DND-41 (cell line): ENCODE results near the gene PARN.

Experiments
- ATAC-seq: fragments of 200-7000 bp; cut with Tn5 transposase; 3 replicates; pipeline ENCODE4 v1.9.1; 2021; ENCODE audit warnings: low read depth; ENCODE audit not compliant: insufficient read depth
- DNase-seq: peaks from one replicate; pipeline ENCODE4 v3.0.0-alpha.2; 2020
- H2AFZ ChIP-seq: 2 replicates; pipeline ENCODE4 v1.6.0; 2012; ENCODE audit warnings: low read depth, low read length
- H3K27ac ChIP-seq: 2 replicates; pipeline ENCODE4 v1.5.1; 2012; ENCODE audit warnings: low read length, inconsistent platforms
- H3K27me3 ChIP-seq: fragments of 200-600 bp; sonication (generic); 2 replicates; pipeline ENCODE4 v1.6.0; 2012; ENCODE audit warnings: low read length, mild to moderate bottlenecking, inconsistent platforms; ENCODE audit not compliant: insufficient read depth, poor library complexity
- H3K36me3 ChIP-seq: 2 replicates; pipeline ENCODE4 v1.5.1; 2012; ENCODE audit warnings: low read length, inconsistent platforms; ENCODE audit not compliant: insufficient read depth
- H3K4me1 ChIP-seq: 2 replicates; pipeline ENCODE4 v1.5.1; 2012; ENCODE audit warnings: mild to moderate bottlenecking, low read length; ENCODE audit not compliant: insufficient read depth
- H3K4me2 ChIP-seq: 2 replicates; pipeline ENCODE4 v1.6.0; 2012; ENCODE audit warnings: mild to moderate bottlenecking, moderate library complexity, low read length, inconsistent platforms; ENCODE audit not compliant: insufficient read depth
- H3K4me3 ChIP-seq, 2 experiments: fragments of 200-600 bp in 1 of 2; shearing (Covaris generic) in 1 of 2; 2 replicates each; pipeline ENCODE4 v1.5.1; 2012 to 2016; ENCODE audit warnings: inconsistent platforms in 2 of 2, low read length in 2 of 2, mild to moderate bottlenecking in 2 of 2, low read depth in 1 of 2, moderate library complexity in 1 of 2
- H3K79me2 ChIP-seq: 2 replicates; pipeline ENCODE4 v1.6.0; 2012; ENCODE audit warnings: low read length, inconsistent platforms; ENCODE audit not compliant: insufficient read depth
- H3K9ac ChIP-seq: 2 replicates; pipeline ENCODE4 v1.6.0; 2012; ENCODE audit warnings: low read depth, mild to moderate bottlenecking, inconsistent platforms, low read length, moderate library complexity
- H3K9me3 ChIP-seq: 2 replicates; pipeline ENCODE4 v1.5.1; 2012; ENCODE audit warnings: low read length, moderate library complexity, mild to moderate bottlenecking, inconsistent platforms; ENCODE audit not compliant: insufficient read depth, severe bottlenecking
- H4K20me1 ChIP-seq: 2 replicates; pipeline ENCODE4 v1.6.0; 2012; ENCODE audit warnings: low read length; ENCODE audit not compliant: insufficient read depth
- EZH2 ChIP-seq: IDR thresholded peaks from 3 replicates; pipeline ENCODE4 v1.6.1; 2012; ENCODE audit warnings: borderline replicate concordance, low read depth, mild to moderate bottlenecking, moderate library complexity, low read length, inconsistent platforms; ENCODE audit not compliant: severe bottlenecking
- TF ChIP-seq, protein P1 (sequence below): IDR thresholded peaks from 2 replicates; pipeline ENCODE4 v1.5.1; 2012; ENCODE audit warnings: borderline replicate concordance, low read length, moderate library complexity, mild to moderate bottlenecking; ENCODE audit not compliant: poor library complexity, severe bottlenecking; ENCODE audit errors: extremely low read depth

The PARN gene

DNA sequence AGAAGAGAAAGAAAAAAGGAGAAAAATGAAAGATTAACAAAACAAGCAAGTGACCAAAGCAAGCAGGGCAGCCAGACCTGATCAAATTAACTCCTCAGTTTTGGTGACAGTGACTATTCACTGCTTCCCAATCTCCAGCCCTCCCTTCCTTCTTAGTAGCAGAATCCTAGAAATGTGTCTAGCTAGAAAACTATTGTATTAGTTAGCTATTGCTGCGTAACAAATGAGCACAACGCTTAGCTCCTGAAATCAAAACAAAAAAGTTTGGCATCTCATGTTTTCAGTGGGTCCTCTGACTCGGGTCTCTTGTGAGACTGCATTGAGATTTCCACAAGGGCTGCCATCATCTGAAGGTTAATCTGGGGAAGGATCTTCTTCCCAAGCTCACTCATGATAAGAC, 213.9 kb downstream of the PARN start:
- H3K27ac ChIP-seq: no peak overlapping the region
- ATAC-seq: no peak

DNA sequence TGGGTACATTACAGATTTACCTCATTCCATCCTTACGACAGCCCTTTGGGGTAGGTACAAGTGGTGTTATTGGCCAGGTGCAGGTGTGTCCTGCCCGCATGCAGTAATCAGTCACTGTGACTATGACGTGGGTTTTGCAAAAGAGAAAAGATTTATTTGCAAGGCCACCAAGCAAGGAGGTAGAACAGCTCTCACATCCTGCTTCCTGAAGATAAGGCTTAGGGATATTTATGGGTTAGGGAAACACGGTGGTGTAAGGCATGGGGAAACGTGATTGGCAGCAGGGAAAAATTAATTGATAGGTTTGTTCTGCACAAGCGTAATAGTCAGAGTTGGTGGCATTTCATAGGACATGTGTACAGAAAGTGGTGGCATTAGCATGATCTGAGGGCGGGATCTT, 214.8 kb downstream of the PARN start:
- DNase-seq (no peak), ATAC-seq (no peak)
- no peaks in the 10 kb centered on the region for H3K36me3 ChIP-seq
- no peaks in the 10 kb centered on the region for H3K4me1 ChIP-seq
- H2AFZ ChIP-seq: no peak overlapping the region
- no peak overlapping the region for H3K9ac ChIP-seq
- H4K20me1 ChIP-seq: no peaks in the 10 kb centered on the region
- H3K9me3 ChIP-seq: no peaks in the 10 kb centered on the region
- no peak for TF ChIP-seq EZH2
- TF ChIP-seq, protein P1, sequence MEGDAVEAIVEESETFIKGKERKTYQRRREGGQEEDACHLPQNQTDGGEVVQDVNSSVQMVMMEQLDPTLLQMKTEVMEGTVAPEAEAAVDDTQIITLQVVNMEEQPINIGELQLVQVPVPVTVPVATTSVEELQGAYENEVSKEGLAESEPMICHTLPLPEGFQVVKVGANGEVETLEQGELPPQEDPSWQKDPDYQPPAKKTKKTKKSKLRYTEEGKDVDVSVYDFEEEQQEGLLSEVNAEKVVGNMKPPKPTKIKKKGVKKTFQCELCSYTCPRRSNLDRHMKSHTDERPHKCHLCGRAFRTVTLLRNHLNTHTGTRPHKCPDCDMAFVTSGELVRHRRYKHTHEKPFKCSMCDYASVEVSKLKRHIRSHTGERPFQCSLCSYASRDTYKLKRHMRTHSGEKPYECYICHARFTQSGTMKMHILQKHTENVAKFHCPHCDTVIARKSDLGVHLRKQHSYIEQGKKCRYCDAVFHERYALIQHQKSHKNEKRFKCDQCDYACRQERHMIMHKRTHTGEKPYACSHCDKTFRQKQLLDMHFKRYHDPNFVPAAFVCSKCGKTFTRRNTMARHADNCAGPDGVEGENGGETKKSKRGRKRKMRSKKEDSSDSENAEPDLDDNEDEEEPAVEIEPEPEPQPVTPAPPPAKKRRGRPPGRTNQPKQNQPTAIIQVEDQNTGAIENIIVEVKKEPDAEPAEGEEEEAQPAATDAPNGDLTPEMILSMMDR: no peak
- H3K27me3 ChIP-seq: no peaks in the 10 kb centered on the region
- H3K4me3 ChIP-seq: no peak overlapping the region
- H3K4me2 ChIP-seq: no peak overlapping the region
- no peak overlapping the region for H3K27ac ChIP-seq
- H3K79me2 ChIP-seq: no peaks in the 10 kb centered on the region

More for the DNA sequence above, 213.9 kb downstream of the PARN start:
- Histone ChIP-seq H3K4me3 (no peak overlapping the region), H3K79me2 (no peaks in the 10 kb centered on the region), H3K36me3 (no peaks in the 10 kb centered on the region), H4K20me1 (no peaks in the 10 kb centered on the region), H3K27me3 (no peaks in the 10 kb centered on the region), H2AFZ (no peak overlapping the region), H3K9me3 (no peaks in the 10 kb centered on the region), H3K4me2 (no peak overlapping the region), H3K9ac (no peak overlapping the region), H3K4me1 (no peaks in the 10 kb centered on the region)
- no peak for TF ChIP-seq EZH2
- TF ChIP-seq, protein P1: no peak
- DNase-seq: no peak

DNA sequence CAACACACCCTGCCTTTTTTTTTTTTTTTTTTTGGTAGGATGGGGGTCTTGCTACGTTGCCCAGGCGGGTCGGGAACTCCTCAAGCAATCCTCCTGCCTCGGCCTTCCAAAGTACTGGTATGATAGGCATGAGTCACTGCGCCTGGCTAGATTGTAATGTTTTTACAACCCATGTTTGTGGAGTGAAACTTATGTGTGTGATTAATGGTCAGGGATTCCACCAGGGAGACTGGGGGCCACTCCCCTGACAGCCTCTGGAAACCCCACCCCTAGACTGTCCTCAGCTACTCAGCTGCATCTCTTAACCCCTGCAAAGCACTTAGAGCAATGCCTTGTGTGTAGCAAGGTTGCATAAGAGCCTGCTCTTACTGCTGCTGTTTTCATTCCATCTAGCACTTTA, 220.5 kb downstream of the PARN start:
- Histone ChIP-seq H3K27ac (no peak overlapping the region), H3K4me2 (no peak overlapping the region), H3K27me3 (no peaks in the 10 kb centered on the region), H2AFZ (no peak overlapping the region), H4K20me1 (no peaks in the 10 kb centered on the region), H3K9me3 (no peaks in the 10 kb centered on the region), H3K9ac (no peak overlapping the region), H3K36me3 (no peaks in the 10 kb centered on the region), H3K4me1 (no peaks in the 10 kb centered on the region), H3K79me2 (no peaks in the 10 kb centered on the region), H3K4me3 (no peak overlapping the region)
- TF ChIP-seq, protein P1: no peak
- no peak for TF ChIP-seq EZH2
- DNase-seq (no peak), ATAC-seq (no peak)
